Upper lobe of left lung (tissue), 4 donors: ENCODE results near the gene IFNLR1.

Source experiments
- EP300 ChIP-seq, 4 donors: sonication (generic); formaldehyde crosslinking; IDR thresholded peaks; one replicate each; pipeline ENCODE4 v1.5.1; 2017; ENCODE audit warnings: antibody characterized with exemption in 4 of 4, control low read depth in 2 of 4
- POLR2A ChIP-seq, 4 donors: fragments of 450-650 bp; IDR thresholded peaks; one replicate each; pipeline ENCODE4 v1.5.1; 2016 to 2017; ENCODE audit warnings: antibody characterized with exemption in 4 of 4, mild to moderate bottlenecking in 2 of 4
- POLR2AphosphoS5 ChIP-seq, 2 donors: sonication (generic); formaldehyde crosslinking; IDR thresholded peaks; one replicate each; pipeline ENCODE4 v1.5.1; 2017; ENCODE audit warnings: antibody characterized with exemption in 2 of 2

DNA sequence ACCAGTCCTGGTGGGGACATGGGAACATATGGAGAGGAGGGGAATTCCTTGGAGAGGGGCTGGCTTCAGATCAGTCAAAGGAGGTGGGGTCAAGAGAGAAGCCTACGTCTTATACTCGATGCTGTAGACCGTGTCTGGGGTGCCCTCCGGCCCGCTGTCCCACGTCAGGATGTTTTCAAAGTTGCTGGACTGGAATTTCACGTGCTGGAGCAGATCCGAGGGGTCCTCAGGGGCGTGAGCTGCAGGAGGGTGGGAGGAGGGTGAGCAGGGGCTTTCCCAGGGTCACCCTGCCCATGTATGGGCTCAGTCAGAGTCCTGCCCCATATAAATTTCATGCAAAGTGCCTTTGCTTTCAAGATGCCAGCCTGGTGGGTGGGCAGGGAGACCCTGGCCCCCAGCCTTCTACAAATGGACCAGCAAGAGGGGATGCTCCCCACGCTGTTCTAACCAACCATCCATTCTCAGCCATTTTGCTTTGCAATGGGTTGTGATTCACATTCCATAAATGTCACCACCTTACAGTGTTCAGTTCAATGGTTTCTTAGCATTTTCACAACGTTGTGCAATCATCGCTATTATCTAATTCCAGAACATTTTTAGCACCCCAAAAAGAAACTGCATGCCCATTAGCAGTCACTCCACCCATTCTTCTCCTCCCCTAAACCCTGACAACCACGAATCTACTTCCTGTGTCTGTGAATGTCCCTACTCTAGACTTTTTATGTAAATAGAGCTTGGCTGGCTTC is 48.4 kb downstream of the IFNLR1 start:
- TF ChIP-seq POLR2A (IDR thresholded peaks at IDR 0.05): no peak
- TF ChIP-seq POLR2AphosphoS5 (IDR thresholded peaks at IDR 0.05): no peak
- no peak for TF ChIP-seq EP300 (IDR thresholded peaks at IDR 0.05)
